Astrocyte of the spinal cord (primary cell): Measurements from ENCODE around the gene FNDC1.

Experiments used
- DNase-seq: peaks from one replicate; pipeline ENCODE4 v3.0.0; 2011; ENCODE audit warnings: low read depth, low spot score
- H3K4me3 ChIP-seq: 2 replicates; pipeline ENCODE4 v1.5.1; 2011; ENCODE audit warnings: low read depth, mild to moderate bottlenecking, low read length, moderate library complexity
- in situ Hi-C: cut with HindIII; loops from 2 replicates; pipeline ENCODE4 v1.10.0; 2017; ENCODE audit warnings: low sequenced_read_pairs
- TF ChIP-seq, protein P1 (sequence below): IDR thresholded peaks from 2 replicates; pipeline ENCODE4 v1.5.1; 2012; ENCODE audit warnings: low read depth, mild to moderate bottlenecking, low read length, inconsistent platforms

The FNDC1 gene

DNA sequence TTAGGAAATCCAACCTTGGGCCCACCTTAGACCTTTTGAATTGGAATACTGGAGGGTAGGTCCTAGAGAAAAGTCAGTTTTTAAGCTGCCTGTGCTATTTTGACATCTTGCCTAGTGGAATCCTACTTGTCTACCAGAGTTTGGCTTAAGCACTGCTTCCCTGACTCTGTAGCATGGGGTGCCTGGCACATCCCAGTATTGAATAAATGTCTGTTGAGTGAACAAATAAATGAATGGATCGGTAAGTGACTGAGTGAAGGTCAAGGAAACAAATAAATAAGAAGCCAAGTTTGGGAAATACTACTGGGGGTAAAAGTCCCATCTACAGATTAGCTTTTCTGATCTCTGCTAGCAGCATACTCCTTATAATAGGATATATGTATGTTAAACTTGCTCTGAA, 140.5 kb downstream of the FNDC1 start:
- in situ Hi-C loops, result no loop called here
- TF ChIP-seq, protein P1, sequence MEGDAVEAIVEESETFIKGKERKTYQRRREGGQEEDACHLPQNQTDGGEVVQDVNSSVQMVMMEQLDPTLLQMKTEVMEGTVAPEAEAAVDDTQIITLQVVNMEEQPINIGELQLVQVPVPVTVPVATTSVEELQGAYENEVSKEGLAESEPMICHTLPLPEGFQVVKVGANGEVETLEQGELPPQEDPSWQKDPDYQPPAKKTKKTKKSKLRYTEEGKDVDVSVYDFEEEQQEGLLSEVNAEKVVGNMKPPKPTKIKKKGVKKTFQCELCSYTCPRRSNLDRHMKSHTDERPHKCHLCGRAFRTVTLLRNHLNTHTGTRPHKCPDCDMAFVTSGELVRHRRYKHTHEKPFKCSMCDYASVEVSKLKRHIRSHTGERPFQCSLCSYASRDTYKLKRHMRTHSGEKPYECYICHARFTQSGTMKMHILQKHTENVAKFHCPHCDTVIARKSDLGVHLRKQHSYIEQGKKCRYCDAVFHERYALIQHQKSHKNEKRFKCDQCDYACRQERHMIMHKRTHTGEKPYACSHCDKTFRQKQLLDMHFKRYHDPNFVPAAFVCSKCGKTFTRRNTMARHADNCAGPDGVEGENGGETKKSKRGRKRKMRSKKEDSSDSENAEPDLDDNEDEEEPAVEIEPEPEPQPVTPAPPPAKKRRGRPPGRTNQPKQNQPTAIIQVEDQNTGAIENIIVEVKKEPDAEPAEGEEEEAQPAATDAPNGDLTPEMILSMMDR, result no peak
- no peak overlapping the region for H3K4me3 ChIP-seq
- no peak for DNase-seq

GRCh38 chr6:159311618-159312017, 142.4 kb downstream of the FNDC1 start:
- no peak for DNase-seq
- in situ Hi-C loops, result no loop called here
- TF ChIP-seq, protein P1, result no peak
- H3K4me3 ChIP-seq, result no peak overlapping the region

DNA sequence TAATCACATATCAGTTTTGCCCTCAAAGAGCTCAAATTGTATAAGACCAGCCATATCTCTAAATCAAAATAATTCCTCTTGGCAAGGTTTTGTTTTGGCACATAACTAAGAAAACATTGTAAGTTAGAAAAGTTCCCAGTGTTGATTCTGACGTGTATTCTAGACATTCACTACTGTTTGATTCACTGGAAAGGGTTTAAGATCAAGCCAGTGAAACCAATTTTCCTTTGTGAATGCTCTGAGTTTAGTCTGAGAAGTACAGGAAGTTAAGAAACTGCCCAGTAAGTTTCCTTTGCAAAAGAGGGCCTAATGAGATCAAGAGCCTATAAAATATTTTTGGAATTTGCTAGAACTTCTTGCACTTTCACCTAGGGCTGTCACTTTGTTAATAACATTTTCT, 143.0 kb downstream of the FNDC1 start:
- TF ChIP-seq, protein P1, result no peak
- DNase-seq, result no peak
- in situ Hi-C loops, result no loop called here
- H3K4me3 ChIP-seq, result no peak overlapping the region

DNA sequence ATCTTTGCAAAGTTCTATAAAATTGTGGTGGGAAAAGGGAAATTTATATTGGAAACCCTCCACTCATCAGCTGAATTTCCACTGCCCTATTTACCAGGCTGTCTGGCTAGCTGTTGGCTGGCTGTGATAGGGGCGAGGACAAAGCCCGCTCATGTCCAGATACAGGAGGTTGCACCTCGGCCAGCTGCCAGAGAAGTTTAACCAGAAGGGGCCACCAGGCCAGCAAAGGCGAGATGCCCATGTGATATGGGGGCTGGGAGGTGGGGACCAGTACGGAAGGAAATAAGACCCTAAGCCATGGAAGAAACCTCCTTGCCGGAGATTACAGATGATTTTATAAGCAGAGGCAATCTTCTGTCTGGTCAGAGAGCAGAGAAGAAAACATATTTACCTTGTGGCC, 143.8 kb downstream of the FNDC1 start:
- TF ChIP-seq, protein P1, result no peak
- in situ Hi-C loops, result no loop called here
- no peak overlapping the region for H3K4me3 ChIP-seq
- no peak for DNase-seq

DNA sequence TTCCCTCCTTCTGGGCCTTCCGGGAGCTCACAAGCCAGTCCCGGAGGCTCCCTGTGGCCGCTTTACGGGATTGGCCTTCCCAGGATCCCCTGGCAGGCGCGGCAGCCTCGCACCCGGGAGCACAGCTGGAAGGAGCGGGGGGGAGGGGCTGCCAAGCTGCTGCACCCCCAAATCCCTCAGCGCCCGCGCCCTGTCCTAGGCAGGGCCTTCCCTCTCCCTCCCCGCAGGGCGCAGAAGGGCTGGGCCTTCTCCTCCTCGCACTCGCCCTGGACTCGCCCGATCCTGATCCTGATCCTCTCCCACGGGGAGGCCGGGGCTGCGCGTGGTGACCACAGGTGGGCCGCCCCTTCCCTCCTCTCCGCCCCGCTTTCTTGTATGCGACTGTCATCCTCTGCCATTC, 146.4 kb downstream of the FNDC1 start:
- H3K4me3 ChIP-seq, result no peak overlapping the region
- in situ Hi-C loops, result no loop called here
- DNase-seq, result no peak
- TF ChIP-seq, protein P1, result no peak

GRCh38 chr6:159317430-159317829, 148.2 kb downstream of the FNDC1 start:
- no peak for DNase-seq
- no peak overlapping the region for H3K4me3 ChIP-seq
- in situ Hi-C loops, result no loop called here
- TF ChIP-seq, protein P1, result no peak

GRCh38 chr6:159321267-159321666, 152.1 kb downstream of the FNDC1 start:
- in situ Hi-C loops, result no loop called here

More at GRCh38 chr6:159321267-159321666, 152.1 kb downstream of the FNDC1 start:
- TF ChIP-seq, protein P1, result no peak
- H3K4me3 ChIP-seq, result no peak overlapping the region
- no peak for DNase-seq
